Measurements from ENCODE around the gene CACNA2D3.

- TF ChIP-seq, protein P1, sequence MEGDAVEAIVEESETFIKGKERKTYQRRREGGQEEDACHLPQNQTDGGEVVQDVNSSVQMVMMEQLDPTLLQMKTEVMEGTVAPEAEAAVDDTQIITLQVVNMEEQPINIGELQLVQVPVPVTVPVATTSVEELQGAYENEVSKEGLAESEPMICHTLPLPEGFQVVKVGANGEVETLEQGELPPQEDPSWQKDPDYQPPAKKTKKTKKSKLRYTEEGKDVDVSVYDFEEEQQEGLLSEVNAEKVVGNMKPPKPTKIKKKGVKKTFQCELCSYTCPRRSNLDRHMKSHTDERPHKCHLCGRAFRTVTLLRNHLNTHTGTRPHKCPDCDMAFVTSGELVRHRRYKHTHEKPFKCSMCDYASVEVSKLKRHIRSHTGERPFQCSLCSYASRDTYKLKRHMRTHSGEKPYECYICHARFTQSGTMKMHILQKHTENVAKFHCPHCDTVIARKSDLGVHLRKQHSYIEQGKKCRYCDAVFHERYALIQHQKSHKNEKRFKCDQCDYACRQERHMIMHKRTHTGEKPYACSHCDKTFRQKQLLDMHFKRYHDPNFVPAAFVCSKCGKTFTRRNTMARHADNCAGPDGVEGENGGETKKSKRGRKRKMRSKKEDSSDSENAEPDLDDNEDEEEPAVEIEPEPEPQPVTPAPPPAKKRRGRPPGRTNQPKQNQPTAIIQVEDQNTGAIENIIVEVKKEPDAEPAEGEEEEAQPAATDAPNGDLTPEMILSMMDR (IDR thresholded peaks at IDR 0.05; ENCODE audit: low read depth, low read length, missing input control): no peak
- TF ChIP-seq YY1 (IDR thresholded peaks at IDR 0.05) (no peak), ATF3 (IDR thresholded peaks at IDR 0.05) (no peak), RAD21 (IDR thresholded peaks at IDR 0.05) (no peak), REST (IDR thresholded peaks at IDR 0.05) (no peak), EGR1 (IDR thresholded peaks at IDR 0.05; ENCODE audit: low read depth in 2 of 2) (no peak), HNF4G (IDR thresholded peaks at IDR 0.05) (no peak), JUND (IDR thresholded peaks at IDR 0.05) (no peak), GABPA (IDR thresholded peaks at IDR 0.05 in 1 of 2, conservative IDR thresholded peaks at IDR 0.05 in 1 of 2) (no peak)
- TF ChIP-seq, protein P2, sequence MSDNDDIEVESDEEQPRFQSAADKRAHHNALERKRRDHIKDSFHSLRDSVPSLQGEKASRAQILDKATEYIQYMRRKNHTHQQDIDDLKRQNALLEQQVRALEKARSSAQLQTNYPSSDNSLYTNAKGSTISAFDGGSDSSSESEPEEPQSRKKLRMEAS (IDR thresholded peaks at IDR 0.05): no peak
- TF ChIP-seq, protein P3, sequence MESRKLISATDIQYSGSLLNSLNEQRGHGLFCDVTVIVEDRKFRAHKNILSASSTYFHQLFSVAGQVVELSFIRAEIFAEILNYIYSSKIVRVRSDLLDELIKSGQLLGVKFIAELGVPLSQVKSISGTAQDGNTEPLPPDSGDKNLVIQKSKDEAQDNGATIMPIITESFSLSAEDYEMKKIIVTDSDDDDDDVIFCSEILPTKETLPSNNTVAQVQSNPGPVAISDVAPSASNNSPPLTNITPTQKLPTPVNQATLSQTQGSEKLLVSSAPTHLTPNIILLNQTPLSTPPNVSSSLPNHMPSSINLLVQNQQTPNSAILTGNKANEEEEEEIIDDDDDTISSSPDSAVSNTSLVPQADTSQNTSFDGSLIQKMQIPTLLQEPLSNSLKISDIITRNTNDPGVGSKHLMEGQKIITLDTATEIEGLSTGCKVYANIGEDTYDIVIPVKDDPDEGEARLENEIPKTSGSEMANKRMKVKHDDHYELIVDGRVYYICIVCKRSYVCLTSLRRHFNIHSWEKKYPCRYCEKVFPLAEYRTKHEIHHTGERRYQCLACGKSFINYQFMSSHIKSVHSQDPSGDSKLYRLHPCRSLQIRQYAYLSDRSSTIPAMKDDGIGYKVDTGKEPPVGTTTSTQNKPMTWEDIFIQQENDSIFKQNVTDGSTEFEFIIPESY (IDR thresholded peaks at IDR 0.05): no peak
Measured at GRCh38 chr3:54343495-54343894, 221.1 kb downstream of the CACNA2D3 start.
